K562 (cell line): ENCODE measurements around the gene CLC. TPM values are rescaled to one million over a fixed set of nuclear protein-coding genes. Genes with fewer than 3 reads are reported as not detected.

ENCODE experiments used
- ATAC-seq: fragments of 200-7000 bp; cut with Tn5 transposase; 3 replicates; pipeline ENCODE4 v1.9.1; 2020; ENCODE audit warnings: moderate library complexity
- BruUV-seq: library from RNA; stranded (reverse); fragments of 400-500 nt; replicated peaks from 2 replicates; lab custom pipeline; 2021; lab: Mats Ljungman, UMichigan
- CTCF ChIA-PET: fragments of 300-600 bp; formaldehyde crosslinking; extraction: SDS; loops from one replicate; lab custom pipeline; 2021; ENCODE audit warnings: low intra/inter-chr PET ratio; lab: Yijun Ruan, JAX
- POLR2A ChIA-PET: fragments of 300-600, 350-650 bp; sonication (Branson Sonifier 250); formaldehyde crosslinking; extraction: SDS; loops from one replicate; lab custom pipeline; 2021; ENCODE audit warnings: antibody characterized with exemption, inconsistent platforms; lab: Yijun Ruan, JAX
- DNase-seq, 4 experiments: peaks; one replicate each; pipeline versions ENCODE4 v3.0.0 to v3.0.0-alpha.2; 2011 to 2018; ENCODE audit warnings: low spot score in 3 of 4, mixed read lengths in 3 of 4; ENCODE audit errors: extremely low read depth in 1 of 4
- FAIRE-seq: peaks from 2 replicates; lab custom pipeline; 2011; peaks lifted over from hg19 to GRCh38; lab: Jason Lieb, UNC
- H2AFZ ChIP-seq: 2 replicates; pipeline ENCODE4 v1.6.0; 2011; ENCODE audit warnings: low read depth, low read length, control low read depth, inconsistent platforms
- H3K27ac ChIP-seq: fragments of 200-600 bp; 3 replicates; pipeline ENCODE4 v1.8.0; 2011; ENCODE audit warnings: low read depth, mild to moderate bottlenecking, control low read depth, inconsistent platforms, low read length, moderate library complexity, mixed read lengths; ENCODE audit errors: extremely low read depth
- H3K27me3 ChIP-seq, 2 experiments: fragments of 300-600 bp in 1 of 2; 2 replicates in 1 of 2; 3 replicates in 1 of 2; pipeline versions ENCODE4 v1.6.0 to v1.8.0; 2011; ENCODE audit warnings: inconsistent platforms in 2 of 2, low read length in 2 of 2, mild to moderate bottlenecking in 1 of 2, mixed read lengths in 1 of 2, moderate library complexity in 1 of 2; ENCODE audit not compliant: control insufficient read depth in 2 of 2, insufficient read depth in 2 of 2
- H3K36me3 ChIP-seq: fragments of 300-600 bp; 3 replicates; pipeline ENCODE4 v1.8.0; 2011; ENCODE audit warnings: mild to moderate bottlenecking, low read length, inconsistent platforms; ENCODE audit not compliant: control insufficient read depth, insufficient read depth
- H3K4me1 ChIP-seq, 2 experiments: fragments of 200-600 bp in 1 of 2; replicated peaks in 1 of 2; 2 replicates in 1 of 2; 3 replicates in 1 of 2; pipeline versions ENCODE4 v1.5.1 to v1.8.0; 2011; ENCODE audit warnings: inconsistent platforms in 2 of 2, low read length in 2 of 2, mild to moderate bottlenecking in 1 of 2, mixed read lengths in 1 of 2, moderate library complexity in 1 of 2; ENCODE audit not compliant: control insufficient read depth in 2 of 2, insufficient read depth in 2 of 2
- H3K4me2 ChIP-seq: 2 replicates; pipeline ENCODE4 v1.6.1; 2011; ENCODE audit warnings: low read length, control low read depth, inconsistent platforms, mixed read lengths; ENCODE audit not compliant: insufficient read depth
- H3K4me3 ChIP-seq: fragments of 200-600 bp; sonication (generic), shearing (Covaris generic); 2 replicates; pipeline ENCODE4 v1.5.1; 2016; ENCODE audit warnings: control low read depth, inconsistent platforms
- H3K79me2 ChIP-seq: fragments of 200-600 bp; 3 replicates; pipeline ENCODE4 v1.8.0; 2011; ENCODE audit warnings: low read length, inconsistent platforms; ENCODE audit not compliant: control insufficient read depth, insufficient read depth
- H3K9ac ChIP-seq, 2 experiments: 2 replicates each; pipeline versions ENCODE4 v1.6.0 to v1.6.1; 2011; ENCODE audit warnings: low read depth in 2 of 2, low read length in 2 of 2, control low read depth in 1 of 2, inconsistent platforms in 1 of 2, mild to moderate bottlenecking in 1 of 2, mixed read lengths in 1 of 2; ENCODE audit not compliant: insufficient read depth in 1 of 2
- H3K9me1 ChIP-seq: one replicate; pipeline ENCODE4 v1.6.0; 2011; ENCODE audit warnings: inconsistent platforms, mild to moderate bottlenecking, low read length, moderate library complexity; ENCODE audit not compliant: control insufficient read depth, insufficient read depth
- H3K9me3 ChIP-seq: replicated peaks from 2 replicates; pipeline ENCODE4 v1.5.1; 2011; ENCODE audit warnings: low read depth, low read length, inconsistent platforms; ENCODE audit not compliant: control insufficient read depth, insufficient read depth
- H4K20me1 ChIP-seq: replicated peaks from 2 replicates; pipeline ENCODE4 v1.6.1; 2011; ENCODE audit warnings: low read length, inconsistent platforms, mixed read lengths; ENCODE audit not compliant: control insufficient read depth, insufficient read depth
- ATF6 ChIP-seq: sonication (generic); formaldehyde crosslinking; IDR thresholded peaks from 2 replicates; pipeline ENCODE4 v1.4.0; 2020; ENCODE audit warnings: mild to moderate bottlenecking, missing genetic modification reagents
- CTCF ChIP-seq, 3 experiments: IDR thresholded peaks in 2 of 3; conservative IDR thresholded peaks in 1 of 3; 2 replicates each; pipeline ENCODE4 v1.5.1; 2011 to 2012; ENCODE audit warnings: low read length in 3 of 3, mild to moderate bottlenecking in 3 of 3, control low read depth in 2 of 3, improper control_type of control experiment in 1 of 3, inconsistent platforms in 1 of 3, low read depth in 1 of 3, mixed read lengths in 1 of 3, moderate library complexity in 1 of 3; ENCODE audit not compliant: insufficient read depth in 2 of 3
- MAFG ChIP-seq: fragments of 450-650 bp; conservative IDR thresholded peaks from 2 replicates; pipeline ENCODE4 v1.6.1; 2016; ENCODE audit warnings: missing genetic modification characterization, missing compliant biosample characterization
- MEF2A ChIP-seq: IDR thresholded peaks from 2 replicates; pipeline ENCODE4 v1.6.1; 2011; ENCODE audit warnings: low read depth, mild to moderate bottlenecking, low read length, moderate library complexity; ENCODE audit not compliant: control insufficient read depth
- MXI1 ChIP-seq: IDR thresholded peaks from 2 replicates; pipeline ENCODE4 v1.6.1; 2011; ENCODE audit warnings: low read depth, mild to moderate bottlenecking, improper control_type of control experiment, low read length
- NKRF ChIP-seq: fragments of 450-650 bp; IDR thresholded peaks from 2 replicates; pipeline ENCODE4 v1.6.1; 2016; ENCODE audit warnings: borderline replicate concordance
- RBM14 ChIP-seq: fragments of 200-400 bp; formaldehyde crosslinking; IDR thresholded peaks from 2 replicates; pipeline ENCODE4 v1.6.1; 2018; ENCODE audit warnings: low read depth, mild to moderate bottlenecking, low read length, moderate library complexity, borderline replicate concordance; ENCODE audit not compliant: insufficient read depth
- RNF2 ChIP-seq: sonication (generic); IDR thresholded peaks from 2 replicates; pipeline ENCODE4 v1.6.1; 2016
- STAT5B ChIP-seq: fragments of 250-450 bp; sonication (Bioruptor Pico); IDR thresholded peaks from 2 replicates; pipeline ENCODE4 v1.8.0; 2021; ENCODE audit warnings: mild to moderate bottlenecking, inconsistent platforms
- THRA ChIP-seq: fragments of 450-650 bp; IDR thresholded peaks from 2 replicates; pipeline ENCODE4 v1.6.1; 2017; ENCODE audit warnings: mild to moderate bottlenecking, moderate library complexity
- ZNF324 ChIP-seq: fragments of 250-450 bp; sonication (Bioruptor Pico); IDR thresholded peaks from 2 replicates; pipeline ENCODE4 v1.4.0; 2020; ENCODE audit warnings: mild to moderate bottlenecking
- ZNF431 ChIP-seq: sonication (generic); formaldehyde crosslinking; IDR thresholded peaks from 2 replicates; pipeline ENCODE4 v1.8.0; 2022; ENCODE audit warnings: mild to moderate bottlenecking, missing genetic modification reagents
- WGBS: fragments of 100-300 bp; shearing (Covaris generic); methylation state at CpG from one replicate; pipeline ENCODE4 v1.1.6; 2016; ENCODE audit warnings: low coverage, mixed read lengths; ENCODE audit not compliant: insufficient coverage; ENCODE audit errors: missing lambda C conversion rate; 5-methylcytosine and 5-hydroxymethylcytosine counted together
- in situ Hi-C: fragments of 300-500 bp; cut with MboI; formaldehyde crosslinking; loops from 4 replicates; pipeline ENCODE4 v1.15.0; 2018; ENCODE audit warnings: inconsistent platforms, mixed read lengths
- intact Hi-C: fragments of 100-400 bp; cut with micrococcal nuclease; formaldehyde crosslinking; loops from 2 replicates; pipeline ENCODE4 v1.14.2; 2022
- polyA plus RNA-seq, 8 experiments: library from polyadenylated mRNA; depleted of rRNA in 4 of 8; stranded (reverse) in 5 of 8; unstranded in 3 of 8; fragments of >200 nt; fragmentation: Nextera tagmentation in 2 of 8; fragmentation: Illumina TruSeq in 1 of 8; extraction: Ambion mirVana in 2 of 8; extraction: Trizol in 1 of 8; gene quantifications; 2 replicates each; pipeline versions ENCODE4 v1.2.1 to v1.2.3, GENCODE V29; 2011 to 2014; ENCODE audit warnings: inconsistent platforms in 1 of 8, missing spikeins in 1 of 8
- total RNA-seq, 7 experiments: library from RNA; depleted of rRNA in 6 of 7; stranded (reverse); fragments of >200 nt in 6 of 7; fragmentation: Illumina TruSeq in 2 of 7; extraction: Trizol in 2 of 7; gene quantifications; 2 replicates each; pipeline versions ENCODE4 v1.2.1 to v1.2.3, GENCODE V29; 2011 to 2021; ENCODE audit warnings: low replicate concordance in 1 of 7

CLC gene
- total and polyA plus RNA-seq, 9 of the 15 experiments (the other 6 are each of a cell fraction or from before 2014, with no cell fraction given), result 0.44 to 1.1 (median 0.67) TPM; not detected in 3

GRCh38 chr19:39765091-39766076, 27.6 kb upstream of the CLC start:
- Histone ChIP-seq H3K9me1 (no peaks in the 10 kb centered on the region), H3K79me2 (no peaks in the 10 kb centered on the region), H3K4me3 (no peak overlapping the region), H3K4me2 (no peak overlapping the region), H4K20me1 (no peaks in the 10 kb centered on the region), H3K9ac (no peak overlapping the region), H3K9me3 (no peaks in the 10 kb centered on the region), H3K27me3 (peaks cover 0 to 9% of the 10 kb centered on the region in 2 experiments; a peak in 1 of 5 replicates), H2AFZ (peak overlapping the region; percentile 56; the same call in 1 of the 2 replicates), H3K27ac (no peak overlapping the region), H3K4me1 (no peaks in the 10 kb centered on the region), H3K36me3 (no peaks in the 10 kb centered on the region)
- BruUV-seq, result no TSS peak
- intact Hi-C loops (loop anchor here (2.0 to 10.0 kb wide), 2 partner anchors 81 to 211 kb away; partner anchors contain the start of gene FBL), in situ Hi-C loops (no loop called here)
- DNase-seq (peak; percentile 30 to 73 (median 58)), ATAC-seq (peak; percentile 67; the same call in 1 of the 3 replicates), FAIRE-seq (peak; percentile 95)
- ChIA-PET CTCF (interaction anchor here (0.6 to 2.1 kb wide), 3 partner anchors 13 to 79 kb away, joined by 3 to 7 read pairs (median 5); no protein-coding TSS in a partner anchor), POLR2A (interaction anchor here (0.6 kb wide), 1 partner anchor 79 kb away, joined by 3 read pairs; no protein-coding TSS in a partner anchor)
- WGBS, result 2% methylated on average over 16 of the region's 16 CpGs
- TF ChIP-seq RBM14 (no peak), THRA (no peak), MAFG (tag) (no peak), ATF6 (no peak), STAT5B (CRISPR knock-in tag) (no peak), RNF2 (no peak), ZNF431 (CRISPR knock-in tag) (no peak), MEF2A (no peak), CTCF (IDR thresholded peaks at IDR 0.05 in 2 of 3, conservative IDR thresholded peaks at IDR 0.05 in 1 of 3; ENCODE audit: insufficient read depth in 2 of 3, low read depth in 1 of 3, low read length in 3 of 3) (peak; percentile 74 to 79 (median 78)), MXI1 (no peak), NKRF (no peak), ZNF324 (CRISPR knock-in tag) (no peak)
